H9 (cell line): Measurements from ENCODE around the gene KIRREL3. TPM values are rescaled to one million over a fixed set of nuclear protein-coding genes. Genes with fewer than 3 reads are reported as not detected.

Experiments used
- DNase-seq: peaks from one replicate; pipeline ENCODE4 v3.0.0-alpha.2; 2017
- H2AFZ ChIP-seq: one replicate; pipeline ENCODE4 v1.6.1; 2013; ENCODE audit warnings: mild to moderate bottlenecking, low read length, control low read depth, moderate library complexity
- H2AK5ac ChIP-seq: 2 replicates; pipeline ENCODE4 v1.6.1; 2013; ENCODE audit warnings: low read length, control low read depth, mixed read lengths; ENCODE audit not compliant: insufficient read length
- H2BK120ac ChIP-seq: one replicate; pipeline ENCODE4 v1.6.1; 2013; ENCODE audit warnings: low read depth, mild to moderate bottlenecking, low read length, control low read depth, inconsistent platforms; ENCODE audit not compliant: poor library complexity, severe bottlenecking
- H2BK12ac ChIP-seq: 2 replicates; pipeline ENCODE4 v1.6.1; 2013; ENCODE audit warnings: low read length, control low read depth, mixed read lengths, low read depth; ENCODE audit not compliant: insufficient read length
- H2BK15ac ChIP-seq: 2 replicates; pipeline ENCODE4 v1.6.1; 2013; ENCODE audit warnings: low read depth, low read length, control low read depth
- H2BK20ac ChIP-seq: one replicate; pipeline ENCODE4 v1.6.1; 2013; ENCODE audit warnings: low read depth, mild to moderate bottlenecking, low read length, control low read depth, inconsistent platforms; ENCODE audit not compliant: poor library complexity, severe bottlenecking
- H2BK5ac ChIP-seq: 2 replicates; pipeline ENCODE4 v1.6.1; 2013; ENCODE audit warnings: low read length, control low read depth, mixed read lengths; ENCODE audit not compliant: insufficient read length
- H3K14ac ChIP-seq: 2 replicates; pipeline ENCODE4 v1.6.1; 2013; ENCODE audit warnings: low read length, control low read depth; ENCODE audit not compliant: insufficient read depth
- H3K18ac ChIP-seq: 2 replicates; pipeline ENCODE4 v1.6.1; 2013; ENCODE audit warnings: low read depth, mild to moderate bottlenecking, mixed read lengths, low read length, control low read depth; ENCODE audit not compliant: insufficient read length
- H3K23ac ChIP-seq: 2 replicates; pipeline ENCODE4 v1.6.1; 2013; ENCODE audit warnings: low read length, control low read depth, mixed read lengths, low read depth; ENCODE audit not compliant: insufficient read length
- H3K23me2 ChIP-seq: 2 replicates; pipeline ENCODE4 v1.6.1; 2013; ENCODE audit warnings: low read depth, mild to moderate bottlenecking, mixed read lengths, low read length, control low read depth; ENCODE audit not compliant: insufficient read length, poor library complexity, severe bottlenecking
- H3K27ac ChIP-seq: 2 replicates; pipeline ENCODE4 v1.5.1; 2013; ENCODE audit warnings: low read length, control low read depth, mixed read lengths, low read depth; ENCODE audit not compliant: insufficient read length
- H3K27me3 ChIP-seq: 2 replicates; pipeline ENCODE4 v1.6.1; 2013; ENCODE audit warnings: low read length, control low read depth, inconsistent platforms; ENCODE audit not compliant: insufficient read depth
- H3K4ac ChIP-seq: 2 replicates; pipeline ENCODE4 v1.6.1; 2013; ENCODE audit warnings: low read depth, mild to moderate bottlenecking, control low read depth, inconsistent platforms, low read length, moderate library complexity
- H3K4me1 ChIP-seq: 2 replicates; pipeline ENCODE4 v1.6.1; 2013; ENCODE audit warnings: low read length, control low read depth, inconsistent platforms; ENCODE audit not compliant: insufficient read depth
- H3K4me2 ChIP-seq: 2 replicates; pipeline ENCODE4 v1.6.1; 2013; ENCODE audit warnings: low read length, control low read depth, mixed read lengths; ENCODE audit not compliant: insufficient read length, insufficient read depth
- H3K56ac ChIP-seq: 2 replicates; pipeline ENCODE4 v1.6.1; 2013; ENCODE audit warnings: low read depth, mild to moderate bottlenecking, mixed read lengths, low read length, control low read depth; ENCODE audit not compliant: insufficient read length
- H3K79me1 ChIP-seq: 2 replicates; pipeline ENCODE4 v1.6.1; 2013; ENCODE audit warnings: low read depth, mild to moderate bottlenecking, moderate library complexity, low read length, control low read depth, inconsistent platforms; ENCODE audit not compliant: insufficient read depth, poor library complexity, severe bottlenecking
- H3K79me2 ChIP-seq: 2 replicates; pipeline ENCODE4 v1.6.1; 2013; ENCODE audit warnings: low read length, control low read depth, inconsistent platforms; ENCODE audit not compliant: insufficient read depth
- H3K9ac ChIP-seq: 2 replicates; pipeline ENCODE4 v1.6.1; 2013; ENCODE audit warnings: low read length, control low read depth, mixed read lengths; ENCODE audit not compliant: insufficient read length; ENCODE audit errors: extremely low read depth
- H3K9me3 ChIP-seq: one replicate; pipeline ENCODE4 v1.6.1; 2013; ENCODE audit warnings: low read depth, low read length, inconsistent platforms; ENCODE audit not compliant: control insufficient read depth
- H3T11ph ChIP-seq: one replicate; pipeline ENCODE4 v1.6.1; 2013; ENCODE audit warnings: mild to moderate bottlenecking, low read length, control low read depth, inconsistent platforms
- H4K20me1 ChIP-seq: one replicate; pipeline ENCODE4 v1.6.1; 2013; ENCODE audit not compliant: control insufficient read depth, insufficient read length, insufficient read depth
- H4K5ac ChIP-seq: 2 replicates; pipeline ENCODE4 v1.6.1; 2013; ENCODE audit warnings: low read depth, mild to moderate bottlenecking, mixed read lengths, low read length, control low read depth; ENCODE audit not compliant: insufficient read length
- H4K8ac ChIP-seq: replicated peaks from 2 replicates; pipeline ENCODE4 v1.6.1; 2013; ENCODE audit warnings: low read length, control low read depth, mixed read lengths, low read depth; ENCODE audit not compliant: insufficient read length
- H4K91ac ChIP-seq: 2 replicates; pipeline ENCODE4 v1.6.1; 2013; ENCODE audit warnings: low read depth, mild to moderate bottlenecking, moderate library complexity, mixed read lengths, low read length, control low read depth; ENCODE audit not compliant: insufficient read length
- H3K27ac Mint-ChIP-seq, 3 experiments: 2 replicates in 2 of 3; 3 replicates in 1 of 3; pipeline ENCODE4 v1.8.0; 2020 to 2021; ENCODE audit warnings: mixed read lengths in 3 of 3, mild to moderate bottlenecking in 1 of 3, moderate library complexity in 1 of 3
- H3K27me3 Mint-ChIP-seq: 2 replicates; pipeline ENCODE4 v1.8.0; 2021; ENCODE audit warnings: low read depth, mild to moderate bottlenecking, moderate library complexity, mixed read lengths
- H3K36me3 Mint-ChIP-seq, 3 experiments: 2 replicates in 2 of 3; 3 replicates in 1 of 3; pipeline ENCODE4 v1.8.0; 2020 to 2021; ENCODE audit warnings: low read depth in 3 of 3, mixed read lengths in 3 of 3; ENCODE audit not compliant: insufficient read depth in 1 of 3
- H3K4me1 Mint-ChIP-seq, 2 experiments: 2 replicates each; pipeline ENCODE4 v1.8.0; 2020; ENCODE audit warnings: mixed read lengths in 2 of 2
- H3K4me3 Mint-ChIP-seq, 2 experiments: 2 replicates in 1 of 2; 3 replicates in 1 of 2; pipeline ENCODE4 v1.8.0; 2020 to 2021; ENCODE audit warnings: mild to moderate bottlenecking in 2 of 2, mixed read lengths in 2 of 2, moderate library complexity in 1 of 2
- H3K9me3 Mint-ChIP-seq, 2 experiments: 2 replicates in 1 of 2; 3 replicates in 1 of 2; pipeline ENCODE4 v1.8.0; 2020; ENCODE audit warnings: mild to moderate bottlenecking in 2 of 2, mixed read lengths in 2 of 2, moderate library complexity in 1 of 2
- CTCF ChIP-seq: fragments of 200-600 bp; sonication (generic); conservative IDR thresholded peaks from 3 replicates; pipeline ENCODE4 v1.8.0; 2021; ENCODE audit warnings: antibody characterized with exemption, mild to moderate bottlenecking
- WGBS: extraction: QIAGEN DNeasy Blood & Tissue Kit; methylation state at CpG from one replicate; pipeline ENCODE4 v1.1.7; 2013; ENCODE audit warnings: missing lambda C conversion rate, low lambda C conversion rate, mixed read lengths; ENCODE audit not compliant: insufficient read length; ENCODE audit errors: extremely low coverage; 5-methylcytosine and 5-hydroxymethylcytosine counted together
- total RNA-seq: library from RNA; stranded (reverse); gene quantifications from 2 replicates; pipeline ENCODE4 v1.2.1, GENCODE V29; 2021

The KIRREL3 gene
- total RNA-seq, 1 experiment from 2014 or later, result 0.17 TPM

- Mint-ChIP-seq H3K4me3 (no peak overlapping the region; a peak in 1 of 5 replicates), H3K27me3 (peaks cover 3% of the 10 kb centered on the region; the same call in 1 of the 2 replicates), H3K36me3 (no peaks in the 10 kb centered on the region; a peak in 1 of 7 replicates), H3K9me3 (no peaks in the 10 kb centered on the region), H3K4me1 (peaks cover 7 to 14% of the 10 kb centered on the region in 2 experiments), H3K27ac (no peak overlapping the region)
- Histone ChIP-seq H2AFZ (no peak overlapping the region), H3K56ac (no peak overlapping the region), H4K20me1 (no peaks in the 10 kb centered on the region), H3K14ac (no peak overlapping the region), H3K18ac (no peak overlapping the region), H3T11ph (no peak overlapping the region), H4K5ac (no peak overlapping the region), H2BK12ac (no peak overlapping the region), H3K4me2 (no peak overlapping the region), H3K27me3 (no peaks in the 10 kb centered on the region), H2BK15ac (no peak overlapping the region), H2BK5ac (no peak overlapping the region), H3K27ac (no peak overlapping the region), H3K79me1 (no peaks in the 10 kb centered on the region), H2AK5ac (no peak overlapping the region), H3K23ac (no peak overlapping the region), H3K4ac (no peak overlapping the region), H3K79me2 (no peaks in the 10 kb centered on the region), H2BK120ac (no peak overlapping the region), H3K9ac (no peak overlapping the region), H3K23me2 (no peaks in the 10 kb centered on the region), H4K8ac (no peak overlapping the region), H3K4me1 (no peaks in the 10 kb centered on the region), H4K91ac (no peak overlapping the region), H3K9me3 (no peaks in the 10 kb centered on the region), H2BK20ac (no peak overlapping the region)
- no CpG with 5 or more reads among the region's 2 CpGs for whole genome bisulfite sequencing
- DNase-seq, result no peak
- TF ChIP-seq CTCF, result no peak
Observed at GRCh38 chr11:126782810-126783209, 217.8 kb downstream of the KIRREL3 start.
